GM18520 (cell line): ENCODE measurements around the gene CLSTN1.
"Not testable (repeated sequence)": the region's sequence is repeated elsewhere in the genome, so short reads cannot be mapped to it uniquely, and the experiment has no call there.

ENCODE experiments used
- ATAC-seq: cut with Tn5 transposase; IDR thresholded peaks from one replicate; pipeline ENCODE4 v1.9.1; 2021; ENCODE audit not compliant: unreplicated experiment

CLSTN1 gene

GRCh38 chr1:9717193-9718005 is 106.4 kb downstream of the CLSTN1 start:
- no peak for ATAC-seq

- no peak for ATAC-seq
Measured at GRCh38 chr1:9716404-9717192, 107.2 kb downstream of the CLSTN1 start.

- ATAC-seq = no peak
Measured at GRCh38 chr1:9715536-9716226, 108.1 kb downstream of the CLSTN1 start.

GRCh38 chr1:9714257-9714718 is 109.5 kb downstream of the CLSTN1 start:
- ATAC-seq = no peak

GRCh38 chr1:9712767-9713166 is 111.0 kb downstream of the CLSTN1 start:
- ATAC-seq = not testable (repeated sequence)

GRCh38 chr1:9711466-9712020 is 112.2 kb downstream of the CLSTN1 start:
- ATAC-seq = no peak

- no peak for ATAC-seq
Measured at GRCh38 chr1:9710037-9710436, 113.7 kb downstream of the CLSTN1 start.

- no peak for ATAC-seq
Measured at GRCh38 chr1:9706178-9706577, 117.6 kb downstream of the CLSTN1 start.

- ATAC-seq = no peak
Measured at GRCh38 chr1:9705337-9706093, 118.2 kb downstream of the CLSTN1 start.

GRCh38 chr1:9703681-9704080 is 120.1 kb downstream of the CLSTN1 start:
- ATAC-seq = no peak

- ATAC-seq = no peak
Measured at GRCh38 chr1:9703165-9703509, 120.6 kb downstream of the CLSTN1 start.

GRCh38 chr1:9701665-9702064 is 122.1 kb downstream of the CLSTN1 start:
- ATAC-seq = no peak

GRCh38 chr1:9700340-9700739 is 123.4 kb downstream of the CLSTN1 start:
- ATAC-seq = no peak

GRCh38 chr1:9699361-9699760 is 124.4 kb downstream of the CLSTN1 start:
- ATAC-seq = no peak

- no peak for ATAC-seq
Measured at GRCh38 chr1:9696793-9697192, 127.0 kb downstream of the CLSTN1 start.

- ATAC-seq = no peak
Measured at GRCh38 chr1:9691691-9692090, 132.1 kb downstream of the CLSTN1 start.

GRCh38 chr1:9691108-9691445 is 132.7 kb downstream of the CLSTN1 start:
- ATAC-seq = no peak

- ATAC-seq = no peak
Measured at GRCh38 chr1:9690440-9691107, 133.2 kb downstream of the CLSTN1 start.

- no peak for ATAC-seq
Measured at GRCh38 chr1:9689971-9690381, 133.8 kb downstream of the CLSTN1 start.
